H1 (cell line): ENCODE results near the gene ARHGAP10. TPM values are rescaled to one million over a fixed set of nuclear protein-coding genes. Genes with fewer than 3 reads are reported as not detected.

ENCODE experiments used
- CTCF ChIA-PET: fragments of 300-600 bp; sonication (Branson Sonifier 250); formaldehyde crosslinking; loops from one replicate; lab custom pipeline; 2021; ENCODE audit not compliant: partially characterized antibody; lab: Charles Lee
- POLR2A ChIA-PET: fragments of 300-600 bp; sonication (Branson Sonifier 250); formaldehyde crosslinking; loops from one replicate; lab custom pipeline; 2021; ENCODE audit warnings: inconsistent platforms; ENCODE audit not compliant: partially characterized antibody; lab: Charles Lee
- DNase-seq, 2 experiments: peaks; one replicate each; pipeline versions ENCODE4 v3.0.0 to v3.0.0-alpha.2; 2010 to 2022; ENCODE audit warnings: low spot score in 2 of 2, low read depth in 1 of 2, mixed read lengths in 1 of 2
- FAIRE-seq: peaks from 2 replicates; lab custom pipeline; 2011; peaks lifted over from hg19 to GRCh38; lab: Jason Lieb, UNC
- H2AFZ ChIP-seq: 2 replicates; pipeline ENCODE4 v1.8.1; 2012; ENCODE audit warnings: low read length, inconsistent platforms
- H2AK5ac ChIP-seq: 2 replicates; pipeline ENCODE4 v1.6.1; 2013; ENCODE audit warnings: low read depth, low read length
- H2BK120ac ChIP-seq: replicated peaks from 2 replicates; pipeline ENCODE3; 2013; ENCODE audit warnings: low read depth, low read length, inconsistent platforms
- H2BK12ac ChIP-seq: 2 replicates; pipeline ENCODE4 v1.6.1; 2013; ENCODE audit warnings: low read depth, low read length
- H2BK15ac ChIP-seq: 2 replicates; pipeline ENCODE4 v1.6.1; 2013; ENCODE audit warnings: low read length
- H2BK20ac ChIP-seq: 2 replicates; pipeline ENCODE4 v1.6.1; 2013; ENCODE audit warnings: low read length
- H2BK5ac ChIP-seq: 2 replicates; pipeline ENCODE4 v1.6.1; 2013; ENCODE audit warnings: low read depth, low read length
- H3K14ac ChIP-seq: 2 replicates; pipeline ENCODE4 v1.6.1; 2013; ENCODE audit warnings: inconsistent platforms; ENCODE audit not compliant: insufficient read length
- H3K18ac ChIP-seq: 2 replicates; pipeline ENCODE4 v1.6.1; 2013; ENCODE audit warnings: low read length; ENCODE audit errors: extremely low read depth
- H3K23ac ChIP-seq: 2 replicates; pipeline ENCODE4 v1.6.1; 2013; ENCODE audit warnings: inconsistent platforms; ENCODE audit not compliant: insufficient read length
- H3K23me2 ChIP-seq: 2 replicates; pipeline ENCODE4 v1.6.1; 2013; ENCODE audit warnings: low read depth, low read length
- H3K27ac ChIP-seq: 2 replicates; pipeline ENCODE4 v1.6.1; 2011; ENCODE audit warnings: low read depth, low read length, inconsistent platforms
- H3K27me3 ChIP-seq, 4 experiments: replicated peaks in 1 of 4; 1 replicate in 1 of 4; 2 replicates in 3 of 4; pipeline versions ENCODE4 v1.6.1 to v1.8.1; 2011 to 2013; ENCODE audit warnings: low read length in 3 of 4, mild to moderate bottlenecking in 3 of 4, inconsistent platforms in 2 of 4, mixed read lengths in 2 of 4, moderate library complexity in 1 of 4; ENCODE audit not compliant: control insufficient read depth in 3 of 4, insufficient read depth in 3 of 4; ENCODE audit errors: extremely low read depth in 1 of 4
- H3K36me3 ChIP-seq, 4 experiments: 2 replicates each; pipeline versions ENCODE4 v1.6.1 to v1.8.1; 2011 to 2013; ENCODE audit warnings: mild to moderate bottlenecking in 4 of 4, low read length in 3 of 4, moderate library complexity in 2 of 4, control low read depth in 1 of 4, inconsistent platforms in 1 of 4; ENCODE audit not compliant: insufficient read depth in 4 of 4, control insufficient read depth in 2 of 4
- H3K4ac ChIP-seq: replicated peaks from 2 replicates; pipeline ENCODE3; 2013; ENCODE audit warnings: low read length, low read depth, mixed read lengths, inconsistent platforms; ENCODE audit not compliant: insufficient read length
- H3K4me1 ChIP-seq, 4 experiments: replicated peaks in 1 of 4; 1 replicate in 1 of 4; 2 replicates in 3 of 4; pipeline versions ENCODE4 v1.6.1 to v1.8.1; 2011 to 2013; ENCODE audit warnings: low read length in 3 of 4, inconsistent platforms in 2 of 4, mixed read lengths in 1 of 4; ENCODE audit not compliant: insufficient read depth in 4 of 4, control insufficient read depth in 3 of 4
- H3K4me2 ChIP-seq, 2 experiments: 2 replicates each; pipeline versions ENCODE4 v1.6.1 to v1.8.1; 2011 to 2013; ENCODE audit warnings: low read depth in 2 of 2, low read length in 2 of 2, control low read depth in 1 of 2, inconsistent platforms in 1 of 2, mild to moderate bottlenecking in 1 of 2; ENCODE audit not compliant: insufficient read depth in 1 of 2
- H3K4me3 ChIP-seq, 4 experiments: fragments of 200-600, 300-600 bp in 1 of 4; sonication (generic), shearing (Covaris generic), sonication (Bioruptor Twin) in 1 of 4; 2 replicates each; pipeline versions ENCODE4 v1.5.1 to v1.8.1; 2011 to 2016; ENCODE audit warnings: low read length in 4 of 4, low read depth in 3 of 4, control low read depth in 2 of 4, inconsistent platforms in 2 of 4, mild to moderate bottlenecking in 2 of 4, mixed read lengths in 1 of 4, moderate library complexity in 1 of 4; ENCODE audit not compliant: insufficient read depth in 2 of 4; ENCODE audit errors: extremely low read depth in 1 of 4
- H3K56ac ChIP-seq: replicated peaks from 2 replicates; pipeline ENCODE3; 2013; ENCODE audit warnings: low read depth, mild to moderate bottlenecking, mixed read lengths, low read length, inconsistent platforms; ENCODE audit not compliant: insufficient read length
- H3K79me1 ChIP-seq: 2 replicates; pipeline ENCODE4 v1.6.1; 2013; ENCODE audit warnings: low read depth, low read length, control low read depth
- H3K79me2 ChIP-seq, 2 experiments: 2 replicates each; pipeline versions ENCODE4 v1.6.1 to v1.8.1; 2012 to 2013; ENCODE audit warnings: low read length in 2 of 2, mild to moderate bottlenecking in 2 of 2, inconsistent platforms in 1 of 2; ENCODE audit not compliant: insufficient read depth in 2 of 2, control insufficient read depth in 1 of 2
- H3K9ac ChIP-seq, 4 experiments: replicated peaks in 1 of 4; 1 replicate in 1 of 4; 2 replicates in 3 of 4; pipeline versions ENCODE4 v1.6.1 to v1.8.1; 2011 to 2013; ENCODE audit warnings: low read depth in 3 of 4, low read length in 3 of 4, control low read depth in 2 of 4, mild to moderate bottlenecking in 2 of 4, moderate library complexity in 2 of 4, inconsistent platforms in 1 of 4; ENCODE audit errors: extremely low read depth in 1 of 4
- H3K9me3 ChIP-seq, 2 experiments: 2 replicates each; pipeline versions ENCODE4 v1.6.1 to v1.8.1; 2012 to 2013; ENCODE audit warnings: mild to moderate bottlenecking in 2 of 2, moderate library complexity in 2 of 2, control low read depth in 1 of 2, inconsistent platforms in 1 of 2, low read depth in 1 of 2, low read length in 1 of 2, mixed read lengths in 1 of 2; ENCODE audit not compliant: insufficient read depth in 2 of 2
- H4K20me1 ChIP-seq, 2 experiments: replicated peaks in 1 of 2; 2 replicates each; pipeline versions ENCODE3 to v1.8.1; 2011 to 2013; ENCODE audit warnings: inconsistent platforms in 2 of 2, low read length in 2 of 2, mild to moderate bottlenecking in 1 of 2; ENCODE audit not compliant: insufficient read depth in 2 of 2, control insufficient read depth in 1 of 2
- H4K5ac ChIP-seq: 2 replicates; pipeline ENCODE4 v1.6.1; 2013; ENCODE audit warnings: low read length, low read depth, mixed read lengths, inconsistent platforms; ENCODE audit not compliant: insufficient read length
- H4K8ac ChIP-seq: 2 replicates; pipeline ENCODE4 v1.8.0; 2013; ENCODE audit warnings: mild to moderate bottlenecking, moderate library complexity, low read length, inconsistent platforms; ENCODE audit not compliant: insufficient read depth; ENCODE audit errors: extremely low read depth
- H4K91ac ChIP-seq: replicated peaks from 2 replicates; pipeline ENCODE3; 2013; ENCODE audit warnings: low read length, mixed read lengths, inconsistent platforms; ENCODE audit not compliant: insufficient read length
- ATF3 ChIP-seq: IDR thresholded peaks from 2 replicates; pipeline ENCODE4 v1.6.1; 2011; ENCODE audit warnings: low read depth, mild to moderate bottlenecking, low read length; ENCODE audit not compliant: insufficient read depth
- CBX5 ChIP-seq: fragments of 300-800, 300-1000 bp; sonication (generic); IDR thresholded peaks from 2 replicates; pipeline ENCODE4 v1.7.1; 2016; ENCODE audit warnings: antibody characterized with exemption, low read length, low read depth
- CHD2 ChIP-seq: IDR thresholded peaks from 2 replicates; pipeline ENCODE4 v1.6.1; 2012; ENCODE audit warnings: low read length, improper control_type of control experiment
- CTBP2 ChIP-seq: IDR thresholded peaks from 2 replicates; pipeline ENCODE4 v1.7.0; 2011; ENCODE audit warnings: borderline replicate concordance, mild to moderate bottlenecking, moderate library complexity, mixed read lengths, low read length; ENCODE audit not compliant: insufficient read depth, insufficient read length
- KDM5A ChIP-seq: fragments of 200-600 bp; IDR thresholded peaks from 2 replicates; pipeline ENCODE4 v1.7.1; 2012; ENCODE audit warnings: mild to moderate bottlenecking, low read length, inconsistent platforms, mixed read lengths
- POU5F1 ChIP-seq: IDR thresholded peaks from 2 replicates; pipeline ENCODE4 v1.6.1; 2011; ENCODE audit warnings: low read depth, mild to moderate bottlenecking, low read length, moderate library complexity
- RFX5 ChIP-seq: IDR thresholded peaks from 2 replicates; pipeline ENCODE4 v1.6.1; 2011; ENCODE audit warnings: low read depth, low read length, improper control_type of control experiment, borderline replicate concordance
- RNF2 ChIP-seq: fragments of 200-900, 300-1000 bp; sonication (generic); IDR thresholded peaks from 2 replicates; pipeline ENCODE4 v1.7.1; 2016; ENCODE audit warnings: borderline replicate concordance, low read depth, mild to moderate bottlenecking, antibody characterized with exemption, low read length; ENCODE audit not compliant: poor library complexity, severe bottlenecking; ENCODE audit errors: missing control alignments
- SAP30 ChIP-seq: fragments of 300-600 bp; sonication (generic); IDR thresholded peaks from 2 replicates; pipeline ENCODE4 v1.7.1; 2012; ENCODE audit warnings: low read length, moderate library complexity, mild to moderate bottlenecking, inconsistent platforms; ENCODE audit not compliant: insufficient read depth, insufficient replicate concordance
- SP4 ChIP-seq: IDR thresholded peaks from 2 replicates; pipeline ENCODE4 v1.6.1; 2012; ENCODE audit warnings: low read length, inconsistent platforms
- TBP ChIP-seq: IDR thresholded peaks from 2 replicates; pipeline ENCODE4 v1.6.1; 2011; ENCODE audit warnings: low read depth, low read length, improper control_type of control experiment
- ZNF274 ChIP-seq: IDR thresholded peaks from 2 replicates; pipeline ENCODE4 v1.7.0; 2012; ENCODE audit warnings: low read length, borderline replicate concordance; ENCODE audit errors: extremely low read depth
- WGBS, 2 experiments: shearing (Covaris generic) in 1 of 2; methylation state at CpG; one replicate each; pipeline versions ENCODE4 v1.1.6 to v1.1.7; 2013 to 2015; ENCODE audit warnings: low lambda C conversion rate in 2 of 2, mixed read lengths in 2 of 2, inconsistent platforms in 1 of 2, low coverage in 1 of 2, missing lambda C conversion rate in 1 of 2; ENCODE audit not compliant: insufficient replicate concordance in 2 of 2, insufficient coverage in 1 of 2, insufficient read length in 1 of 2; ENCODE audit errors: extremely low coverage in 1 of 2, missing lambda C conversion rate in 1 of 2; 5-methylcytosine and 5-hydroxymethylcytosine counted together
- polyA plus RNA-seq, 7 experiments: library from polyadenylated mRNA; depleted of rRNA in 3 of 7; stranded (reverse) in 5 of 7; unstranded in 2 of 7; fragments of >200 nt in 5 of 7; fragments of 200-250 nt in 2 of 7; gene quantifications; 1 replicate in 5 of 7; 2 replicates in 1 of 7; 4 replicates in 1 of 7; pipeline versions ENCODE4 v1.2.1 to v1.2.3, GENCODE V29; 2011 to 2013; ENCODE audit warnings: missing spikeins in 2 of 7, mixed read lengths in 2 of 7
- total RNA-seq: library from RNA; stranded (reverse); fragmentation: NEBNext Ultra II Directional; extraction: Animal tissue kit (Norgen Biotek cat#: 25700); gene quantifications from 2 replicates; pipeline ENCODE4 v1.2.1, GENCODE V29; 2021

ARHGAP10 gene
- total and polyA plus RNA-seq, 2 of the 8 experiments (the other 6 are each of a cell fraction or from before 2014, with no cell fraction given) = 3.7 to 6.1 TPM

GRCh38 chr4:148007314-148007760, 275.4 kb downstream of the ARHGAP10 start:
- no peak overlapping the region for H4K5ac ChIP-seq
- WGBS, 2 experiments = 92% methylated on average over 7 of the region's 7 CpGs; no CpG with 5 or more reads in 1 of the 2 experiments
- POLR2A ChIA-PET = interaction anchor here (0.6 to 1.6 kb wide), 3 partner anchors 13 to 323 kb away, joined by 3 to 4 read pairs (median 3); partner anchors contain the start of gene PRMT9
- TF ChIP-seq SP4 (no peak), ATF3 (no peak), SAP30 (no peak), CBX5 (no peak), RFX5 (no peak), RNF2 (no peak), CTBP2 (no peak), CHD2 (no peak), POU5F1 (no peak), ZNF274 (no peak), TBP (no peak), KDM5A (no peak)
- TF ChIP-seq, all 59 proteins: peak for 0
- Histone ChIP-seq H2AFZ (no peak overlapping the region), H3K36me3 (no peaks in the 10 kb centered on the region), H2BK12ac (no peak overlapping the region), H2BK120ac (no peak overlapping the region), H4K91ac (no peak overlapping the region), H2BK15ac (no peak overlapping the region), H4K20me1 (no peaks in the 10 kb centered on the region), H3K9ac (no peak overlapping the region), H3K4me2 (no peak overlapping the region), H3K79me1 (no peaks in the 10 kb centered on the region), H3K56ac (no peak overlapping the region), H3K4me1 (no peaks in the 10 kb centered on the region), H3K23ac (no peak overlapping the region), H3K18ac (no peak overlapping the region), H4K8ac (no peak overlapping the region), H3K4ac (no peak overlapping the region), H3K27ac (no peak overlapping the region), H3K79me2 (no peaks in the 10 kb centered on the region), H3K27me3 (no peaks in the 10 kb centered on the region), H2AK5ac (no peak overlapping the region), H2BK5ac (no peak overlapping the region), H3K23me2 (no peaks in the 10 kb centered on the region), H3K9me3 (no peaks in the 10 kb centered on the region), H3K14ac (no peak overlapping the region), H3K4me3 (no peak overlapping the region), H2BK20ac (no peak overlapping the region)
- DNase-seq (no peak), FAIRE-seq (no peak)
- CTCF ChIA-PET = interaction anchor here (1.1 to 1.2 kb wide), 3 partner anchors 12 to 24 kb away, joined by 4 read pairs; no protein-coding TSS in a partner anchor
